K562 (cell line): Measurements from ENCODE around the gene GIT2. TPM values are rescaled to one million over a fixed set of nuclear protein-coding genes. Genes with fewer than 3 reads are reported as not detected.

Source experiments
- ATAC-seq: fragments of 200-7000 bp; cut with Tn5 transposase; 3 replicates; pipeline ENCODE4 v1.9.1; 2020; ENCODE audit warnings: moderate library complexity
- BruUV-seq: library from RNA; stranded (reverse); fragments of 400-500 nt; replicated peaks from 2 replicates; lab custom pipeline; 2021; lab: Mats Ljungman, UMichigan
- CTCF ChIA-PET: fragments of 300-600 bp; formaldehyde crosslinking; extraction: SDS; loops from one replicate; lab custom pipeline; 2021; ENCODE audit warnings: low intra/inter-chr PET ratio; lab: Yijun Ruan, JAX
- POLR2A ChIA-PET: fragments of 300-600, 350-650 bp; sonication (Branson Sonifier 250); formaldehyde crosslinking; extraction: SDS; loops from one replicate; lab custom pipeline; 2021; ENCODE audit warnings: antibody characterized with exemption, inconsistent platforms; lab: Yijun Ruan, JAX
- DNase-seq, 4 experiments: peaks; one replicate each; pipeline versions ENCODE4 v3.0.0 to v3.0.0-alpha.2; 2011 to 2018; ENCODE audit warnings: low spot score in 3 of 4, mixed read lengths in 3 of 4; ENCODE audit errors: extremely low read depth in 1 of 4
- FAIRE-seq: peaks from 2 replicates; lab custom pipeline; 2011; peaks lifted over from hg19 to GRCh38; lab: Jason Lieb, UNC
- H2AFZ ChIP-seq: 2 replicates; pipeline ENCODE4 v1.6.0; 2011; ENCODE audit warnings: low read depth, low read length, control low read depth, inconsistent platforms
- H3K27ac ChIP-seq: fragments of 200-600 bp; 3 replicates; pipeline ENCODE4 v1.8.0; 2011; ENCODE audit warnings: low read depth, mild to moderate bottlenecking, control low read depth, inconsistent platforms, low read length, moderate library complexity, mixed read lengths; ENCODE audit errors: extremely low read depth
- H3K27me3 ChIP-seq, 2 experiments: fragments of 300-600 bp in 1 of 2; 2 replicates in 1 of 2; 3 replicates in 1 of 2; pipeline versions ENCODE4 v1.6.0 to v1.8.0; 2011; ENCODE audit warnings: inconsistent platforms in 2 of 2, low read length in 2 of 2, mild to moderate bottlenecking in 1 of 2, mixed read lengths in 1 of 2, moderate library complexity in 1 of 2; ENCODE audit not compliant: control insufficient read depth in 2 of 2, insufficient read depth in 2 of 2
- H3K36me3 ChIP-seq: fragments of 300-600 bp; 3 replicates; pipeline ENCODE4 v1.8.0; 2011; ENCODE audit warnings: mild to moderate bottlenecking, low read length, inconsistent platforms; ENCODE audit not compliant: control insufficient read depth, insufficient read depth
- H3K4me1 ChIP-seq, 2 experiments: fragments of 200-600 bp in 1 of 2; replicated peaks in 1 of 2; 2 replicates in 1 of 2; 3 replicates in 1 of 2; pipeline versions ENCODE4 v1.5.1 to v1.8.0; 2011; ENCODE audit warnings: inconsistent platforms in 2 of 2, low read length in 2 of 2, mild to moderate bottlenecking in 1 of 2, mixed read lengths in 1 of 2, moderate library complexity in 1 of 2; ENCODE audit not compliant: control insufficient read depth in 2 of 2, insufficient read depth in 2 of 2
- H3K4me2 ChIP-seq: 2 replicates; pipeline ENCODE4 v1.6.1; 2011; ENCODE audit warnings: low read length, control low read depth, inconsistent platforms, mixed read lengths; ENCODE audit not compliant: insufficient read depth
- H3K4me3 ChIP-seq: fragments of 200-600 bp; sonication (generic), shearing (Covaris generic); 2 replicates; pipeline ENCODE4 v1.5.1; 2016; ENCODE audit warnings: control low read depth, inconsistent platforms
- H3K79me2 ChIP-seq: fragments of 200-600 bp; 3 replicates; pipeline ENCODE4 v1.8.0; 2011; ENCODE audit warnings: low read length, inconsistent platforms; ENCODE audit not compliant: control insufficient read depth, insufficient read depth
- H3K9ac ChIP-seq, 2 experiments: 2 replicates each; pipeline versions ENCODE4 v1.6.0 to v1.6.1; 2011; ENCODE audit warnings: low read depth in 2 of 2, low read length in 2 of 2, control low read depth in 1 of 2, inconsistent platforms in 1 of 2, mild to moderate bottlenecking in 1 of 2, mixed read lengths in 1 of 2; ENCODE audit not compliant: insufficient read depth in 1 of 2
- H3K9me1 ChIP-seq: one replicate; pipeline ENCODE4 v1.6.0; 2011; ENCODE audit warnings: inconsistent platforms, mild to moderate bottlenecking, low read length, moderate library complexity; ENCODE audit not compliant: control insufficient read depth, insufficient read depth
- H3K9me3 ChIP-seq: replicated peaks from 2 replicates; pipeline ENCODE4 v1.5.1; 2011; ENCODE audit warnings: low read depth, low read length, inconsistent platforms; ENCODE audit not compliant: control insufficient read depth, insufficient read depth
- H4K20me1 ChIP-seq: replicated peaks from 2 replicates; pipeline ENCODE4 v1.6.1; 2011; ENCODE audit warnings: low read length, inconsistent platforms, mixed read lengths; ENCODE audit not compliant: control insufficient read depth, insufficient read depth
- CHD1 ChIP-seq: fragments of 200-600 bp; sonication (generic); IDR thresholded peaks from one replicate; pipeline ENCODE4 v1.6.1; 2012; ENCODE audit warnings: mild to moderate bottlenecking, moderate library complexity, low read length, inconsistent platforms
- CREBBP ChIP-seq: IDR thresholded peaks from one replicate; pipeline ENCODE4 v1.6.1; 2012; ENCODE audit warnings: low read depth, mild to moderate bottlenecking, control low read depth, inconsistent platforms, low read length
- CTCFL ChIP-seq: IDR thresholded peaks from 2 replicates; pipeline ENCODE4 v1.6.1; 2011; ENCODE audit warnings: borderline replicate concordance, low read depth, mild to moderate bottlenecking, moderate library complexity, low read length; ENCODE audit not compliant: insufficient read depth, poor library complexity, severe bottlenecking
- ETV6 ChIP-seq, 3 experiments: fragments of 150-350 bp in 1 of 3; sonication (generic) in 1 of 3; formaldehyde crosslinking in 1 of 3; IDR thresholded peaks; 2 replicates each; pipeline versions ENCODE4 v1.6.1 to v1.8.0; 2014 to 2022; ENCODE audit warnings: borderline replicate concordance in 2 of 3, low read depth in 2 of 3, antibody characterized with exemption in 1 of 3, low read length in 1 of 3, mild to moderate bottlenecking in 1 of 3, missing genetic modification reagents in 1 of 3
- FOXO4 ChIP-seq: fragments of 450-650 bp; formaldehyde crosslinking; IDR thresholded peaks from 2 replicates; pipeline ENCODE4 v1.4.0; 2020; ENCODE audit warnings: mild to moderate bottlenecking, moderate library complexity
- MIER1 ChIP-seq: fragments of 450-650 bp; IDR thresholded peaks from 2 replicates; pipeline ENCODE4 v1.6.1; 2016; ENCODE audit warnings: antibody characterized with exemption, mild to moderate bottlenecking, low read depth
- NCOA6 ChIP-seq: fragments of 450-650 bp; IDR thresholded peaks from 2 replicates; pipeline ENCODE4 v1.6.1; 2017; ENCODE audit warnings: mild to moderate bottlenecking
- NKRF ChIP-seq: fragments of 450-650 bp; IDR thresholded peaks from 2 replicates; pipeline ENCODE4 v1.6.1; 2016; ENCODE audit warnings: borderline replicate concordance
- SIX5 ChIP-seq, 2 experiments: IDR thresholded peaks; 2 replicates each; pipeline ENCODE4 v1.6.1; 2011; ENCODE audit warnings: low read length in 2 of 2, borderline replicate concordance in 1 of 2, low read depth in 1 of 2, mild to moderate bottlenecking in 1 of 2, moderate library complexity in 1 of 2; ENCODE audit not compliant: insufficient read depth in 1 of 2
- SRF ChIP-seq, 2 experiments: fragments of 250-450, 450-650 bp in 1 of 2; sonication (Bioruptor Pico) in 1 of 2; sonication (generic) in 1 of 2; formaldehyde crosslinking; IDR thresholded peaks; 2 replicates each; pipeline versions ENCODE4 v1.5.0 to v1.5.1; 2020 to 2022; ENCODE audit warnings: mild to moderate bottlenecking in 1 of 2, missing genetic modification reagents in 1 of 2
- TAF7 ChIP-seq: fragments of 450-650 bp; IDR thresholded peaks from 2 replicates; pipeline ENCODE4 v1.6.1; 2016; ENCODE audit warnings: missing genetic modification characterization, missing compliant biosample characterization
- ZBTB17 ChIP-seq: fragments of 450-650 bp; formaldehyde crosslinking; IDR thresholded peaks from 2 replicates; pipeline ENCODE4 v1.4.0; 2020; ENCODE audit warnings: mild to moderate bottlenecking
- ZBTB26 ChIP-seq: fragments of 450-650 bp; formaldehyde crosslinking; IDR thresholded peaks from 2 replicates; pipeline ENCODE4 v1.4.0; 2022; ENCODE audit warnings: missing genetic modification characterization
- ZNF165 ChIP-seq: fragments of 250-450 bp; sonication (Bioruptor Pico); IDR thresholded peaks from 2 replicates; pipeline ENCODE4 v1.4.0; 2020; ENCODE audit warnings: borderline replicate concordance
- ZSCAN29 ChIP-seq: fragments of 450-650 bp; IDR thresholded peaks from 2 replicates; pipeline ENCODE4 v1.6.1; 2017
- WGBS: fragments of 100-300 bp; shearing (Covaris generic); methylation state at CpG from one replicate; pipeline ENCODE4 v1.1.6; 2016; ENCODE audit warnings: low coverage, mixed read lengths; ENCODE audit not compliant: insufficient coverage; ENCODE audit errors: missing lambda C conversion rate; 5-methylcytosine and 5-hydroxymethylcytosine counted together
- in situ Hi-C: fragments of 300-500 bp; cut with MboI; formaldehyde crosslinking; loops from 4 replicates; pipeline ENCODE4 v1.15.0; 2018; ENCODE audit warnings: inconsistent platforms, mixed read lengths
- intact Hi-C: fragments of 100-400 bp; cut with micrococcal nuclease; formaldehyde crosslinking; loops from 2 replicates; pipeline ENCODE4 v1.14.2; 2022
- polyA plus RNA-seq, 8 experiments: library from polyadenylated mRNA; depleted of rRNA in 4 of 8; stranded (reverse) in 5 of 8; unstranded in 3 of 8; fragments of >200 nt; fragmentation: Nextera tagmentation in 2 of 8; fragmentation: Illumina TruSeq in 1 of 8; extraction: Ambion mirVana in 2 of 8; extraction: Trizol in 1 of 8; gene quantifications; 2 replicates each; pipeline versions ENCODE4 v1.2.1 to v1.2.3, GENCODE V29; 2011 to 2014; ENCODE audit warnings: inconsistent platforms in 1 of 8, missing spikeins in 1 of 8
- total RNA-seq, 7 experiments: library from RNA; depleted of rRNA in 6 of 7; stranded (reverse); fragments of >200 nt in 6 of 7; fragmentation: Illumina TruSeq in 2 of 7; extraction: Trizol in 2 of 7; gene quantifications; 2 replicates each; pipeline versions ENCODE4 v1.2.1 to v1.2.3, GENCODE V29; 2011 to 2021; ENCODE audit warnings: low replicate concordance in 1 of 7

Gene GIT2
- total and polyA plus RNA-seq, 9 of the 15 experiments (the other 6 are each of a cell fraction or from before 2014, with no cell fraction given), result 4.0 to 30.4 (median 23.5) TPM

GRCh38 chr12:110020956-110021355 lies 24.8 kb upstream of the GIT2 start (continued):
- no peak for TF ChIP-seq NKRF
- TF ChIP-seq ZSCAN29, result no peak
- TF ChIP-seq CHD1, result no peak

GRCh38 chr12:110015132-110015531 lies 19.0 kb upstream of the GIT2 start:
- no peaks in the 10 kb centered on the region for H3K4me1 ChIP-seq
- H3K9me3 ChIP-seq, result no peaks in the 10 kb centered on the region
- H3K9ac ChIP-seq, result no peak overlapping the region
- in situ Hi-C loops, result no loop called here
- no peak overlapping the region for H2AFZ ChIP-seq
- no peak for DNase-seq
- H3K4me3 ChIP-seq, result no peak overlapping the region
- POLR2A ChIA-PET, result no interaction called here
- ATAC-seq, result no peak
- no TSS peak for BruUV-seq
- no peaks in the 10 kb centered on the region for H3K27me3 ChIP-seq
- CTCF ChIA-PET, result no interaction called here
- no peaks in the 10 kb centered on the region for H3K9me1 ChIP-seq
- H3K36me3 ChIP-seq, result peaks cover 57% of the 10 kb centered on the region; the same call in 2 of the 3 replicates
- H3K4me2 ChIP-seq, result no peak overlapping the region
- 80% methylated on average over 2 of the region's 2 CpGs for WGBS
- no peak for FAIRE-seq
- TF ChIP-seq TAF7 (no peak), FOXO4 (CRISPR knock-in tag) (no peak), CTCFL (no peak), ZBTB26 (CRISPR knock-in tag) (no peak), SIX5 (IDR thresholded peaks at IDR 0.05; ENCODE audit: borderline replicate concordance in 1 of 2, insufficient read depth in 1 of 2, low read depth in 1 of 2, low read length in 2 of 2) (no peak), ZBTB17 (no peak), ETV6 (IDR thresholded peaks at IDR 0.05; ENCODE audit: borderline replicate concordance in 1 of 2, low read depth in 2 of 2, low read length in 1 of 2) (no peak), ETV6 (CRISPR knock-in tag; IDR thresholded peaks at IDR 0.05; ENCODE audit: borderline replicate concordance) (no peak), ZNF165 (CRISPR knock-in tag) (no peak), NCOA6 (no peak), CREBBP (no peak), MIER1 (no peak), SRF (CRISPR knock-in tag; IDR thresholded peaks at IDR 0.05) (no peak)
- TF ChIP-seq, all 486 proteins: peak for 0
- Histone ChIP-seq H3K79me2 (peaks cover 2% of the 10 kb centered on the region; the same call in 1 of the 3 replicates), H4K20me1 (no peaks in the 10 kb centered on the region), H3K27ac (no peak overlapping the region)
- intact Hi-C loops, result no loop called here
